ENCODE results near the gene IFT52. TPM values are rescaled to one million over a fixed set of nuclear protein-coding genes. Genes with fewer than 3 reads are reported as not detected.

IFT52 gene
- total RNA-seq, 2 experiments from 2014 or later: 22.7 to 24.7 TPM

- Histone ChIP-seq H3K79me2 (ENCODE audit: insufficient read depth, low read depth, low read length) (no peaks in the 10 kb centered on the region), H3K4me2 (ENCODE audit: low read length) (no peak overlapping the region), H3K9me2 (ENCODE audit: insufficient read depth, low read length) (no peaks in the 10 kb centered on the region), H3K4me1 (ENCODE audit: insufficient read depth, low read length, poor library complexity, severe bottlenecking) (no peaks in the 10 kb centered on the region), H3K27ac (ENCODE audit: low read depth, low read length, poor library complexity, severe bottlenecking) (no peak overlapping the region), H4K20me1 (ENCODE audit: insufficient read depth, low read length) (no peaks in the 10 kb centered on the region), H2AFZ (ENCODE audit: low read length) (no peak overlapping the region), H3K36me3 (ENCODE audit: insufficient read depth, low read length) (no peaks in the 10 kb centered on the region), H3K9me3 (ENCODE audit: low read length) (no peaks in the 10 kb centered on the region), H3K4me3 (ENCODE audit: low read depth, low read length, poor library complexity, severe bottlenecking) (no peak overlapping the region)
- intact Hi-C loops (cut with micrococcal nuclease; ENCODE audit: unreplicated experiment): no loop called here
- ChIA-PET CTCF (ENCODE audit: unreplicated experiment) (no interaction called here), POLR2A (no interaction called here)
- BruUV-seq (replicated peaks): no TSS peak
- DNase-seq (ENCODE audit: low spot score): no peak
- TF ChIP-seq CTCF (conservative IDR thresholded peaks at IDR 0.05; ENCODE audit: low read length) (no peak), EZH2phosphoT487 (IDR thresholded peaks at IDR 0.05; ENCODE audit: borderline replicate concordance, low read depth, low read length) (no peak)
Measured at GRCh38 chr20:43549416-43550065, 41.2 kb upstream of the IFT52 start.

GRCh38 chr20:43550456-43550855 lies 40.3 kb upstream of the IFT52 start:
- no peak overlapping the region for H3K27ac ChIP-seq (ENCODE audit: low read depth, low read length, poor library complexity, severe bottlenecking)
- BruUV-seq (replicated peaks): no TSS peak
- H3K4me3 ChIP-seq (ENCODE audit: low read depth, low read length, poor library complexity, severe bottlenecking): no peak overlapping the region
- TF ChIP-seq CTCF (conservative IDR thresholded peaks at IDR 0.05; ENCODE audit: low read length) (no peak), EZH2phosphoT487 (IDR thresholded peaks at IDR 0.05; ENCODE audit: borderline replicate concordance, low read depth, low read length) (no peak)
- ChIA-PET POLR2A (no interaction called here), CTCF (ENCODE audit: unreplicated experiment) (no interaction called here)
- no peak overlapping the region for H3K4me2 ChIP-seq (ENCODE audit: low read length)
- H3K4me1 ChIP-seq (ENCODE audit: insufficient read depth, low read length, poor library complexity, severe bottlenecking): no peaks in the 10 kb centered on the region
- H3K9me3 ChIP-seq (ENCODE audit: low read length): no peaks in the 10 kb centered on the region
- H3K9me2 ChIP-seq (ENCODE audit: insufficient read depth, low read length): no peaks in the 10 kb centered on the region
- no peaks in the 10 kb centered on the region for H3K79me2 ChIP-seq (ENCODE audit: insufficient read depth, low read depth, low read length)
- no peak for DNase-seq (ENCODE audit: low spot score)
- intact Hi-C loops (cut with micrococcal nuclease; ENCODE audit: unreplicated experiment): no loop called here
- H3K36me3 ChIP-seq (ENCODE audit: insufficient read depth, low read length): no peaks in the 10 kb centered on the region
- H4K20me1 ChIP-seq (ENCODE audit: insufficient read depth, low read length): no peaks in the 10 kb centered on the region
- no peak overlapping the region for H2AFZ ChIP-seq (ENCODE audit: low read length)

- intact Hi-C loops (cut with micrococcal nuclease; ENCODE audit: unreplicated experiment): no loop called here
- Histone ChIP-seq H3K9me2 (ENCODE audit: insufficient read depth, low read length) (no peaks in the 10 kb centered on the region), H4K20me1 (ENCODE audit: insufficient read depth, low read length) (no peaks in the 10 kb centered on the region), H3K9me3 (ENCODE audit: low read length) (no peaks in the 10 kb centered on the region), H2AFZ (ENCODE audit: low read length) (no peak overlapping the region), H3K79me2 (ENCODE audit: insufficient read depth, low read depth, low read length) (no peaks in the 10 kb centered on the region), H3K4me3 (ENCODE audit: low read depth, low read length, poor library complexity, severe bottlenecking) (no peak overlapping the region), H3K27ac (ENCODE audit: low read depth, low read length, poor library complexity, severe bottlenecking) (no peak overlapping the region), H3K36me3 (ENCODE audit: insufficient read depth, low read length) (no peaks in the 10 kb centered on the region), H3K4me2 (ENCODE audit: low read length) (no peak overlapping the region), H3K4me1 (ENCODE audit: insufficient read depth, low read length, poor library complexity, severe bottlenecking) (no peaks in the 10 kb centered on the region)
- TF ChIP-seq EZH2phosphoT487 (IDR thresholded peaks at IDR 0.05; ENCODE audit: borderline replicate concordance, low read depth, low read length) (no peak), CTCF (conservative IDR thresholded peaks at IDR 0.05; ENCODE audit: low read length) (no peak)
- no peak for DNase-seq (ENCODE audit: low spot score)
- no TSS peak for BruUV-seq (replicated peaks)
- ChIA-PET CTCF (ENCODE audit: unreplicated experiment) (no interaction called here), POLR2A (no interaction called here)
Measured at GRCh38 chr20:43554369-43554768, 36.4 kb upstream of the IFT52 start.

All from OCI-LY7 (cell line).